Effector CD4-positive, alpha-beta T cell (primary cell): ENCODE data around the gene LMOD2.

Source experiments
- DNase-seq: peaks from one replicate; pipeline ENCODE4 v3.0.0-alpha.2; 2020

The LMOD2 gene

GRCh38 chr7:123673752-123674398, 18.2 kb downstream of the LMOD2 start:
- no peak for DNase-seq

GRCh38 chr7:123674399-123675180, 18.9 kb downstream of the LMOD2 start:
- DNase-seq: no peak

- no peak for DNase-seq
These were observed 19.5 kb downstream of the LMOD2 start for GRCh38 chr7:123675181-123675473.

- DNase-seq: no peak
These were observed 21.5 kb downstream of the LMOD2 start for GRCh38 chr7:123677061-123677715.

GRCh38 chr7:123679614-123680013, 23.9 kb downstream of the LMOD2 start:
- DNase-seq: no peak

- DNase-seq: no peak
These were observed 24.9 kb downstream of the LMOD2 start for GRCh38 chr7:123680580-123680979.

- no peak for DNase-seq
These were observed 25.9 kb downstream of the LMOD2 start for GRCh38 chr7:123681561-123681960.

- DNase-seq: no peak
These were observed 27.0 kb downstream of the LMOD2 start for GRCh38 chr7:123682690-123683089.

- DNase-seq: no peak
These were observed 31.5 kb downstream of the LMOD2 start for GRCh38 chr7:123687161-123687560.

GRCh38 chr7:123687727-123688126, 32.1 kb downstream of the LMOD2 start:
- no peak for DNase-seq

- no peak for DNase-seq
These were observed 33.6 kb downstream of the LMOD2 start for GRCh38 chr7:123689250-123689649.

GRCh38 chr7:123690550-123690949, 34.9 kb downstream of the LMOD2 start:
- no peak for DNase-seq

GRCh38 chr7:123692471-123692877, 36.8 kb downstream of the LMOD2 start:
- DNase-seq: no peak

- DNase-seq: no peak
These were observed 40.4 kb downstream of the LMOD2 start for GRCh38 chr7:123695944-123696677.

GRCh38 chr7:123705211-123705901, 49.7 kb downstream of the LMOD2 start:
- no peak for DNase-seq

- no peak for DNase-seq
These were observed 53.9 kb downstream of the LMOD2 start for GRCh38 chr7:123709525-123709924.

- DNase-seq: no peak
These were observed 55.0 kb downstream of the LMOD2 start for GRCh38 chr7:123710683-123711082.

GRCh38 chr7:123711832-123712293, 56.2 kb downstream of the LMOD2 start:
- no peak for DNase-seq

- no peak for DNase-seq
These were observed 57.0 kb downstream of the LMOD2 start for GRCh38 chr7:123712619-123713018.
